GM23338 (cell line): ENCODE data around the gene RNF225.

ENCODE experiments used
- CREB1 ChIP-seq: fragments of 250-450 bp; sonication (Bioruptor Pico); IDR thresholded peaks from 2 replicates; pipeline ENCODE4 v1.5.0; 2020; ENCODE audit warnings: low read depth, mild to moderate bottlenecking, moderate library complexity
- EZH2 ChIP-seq: fragments of 200-600 bp; sonication (generic); IDR thresholded peaks from one replicate; pipeline ENCODE4 v1.8.0; 2017; ENCODE audit warnings: antibody characterized with exemption, mild to moderate bottlenecking, low read depth; ENCODE audit not compliant: unreplicated experiment
- EZH2phosphoT487 ChIP-seq: fragments of 200-600 bp; sonication (generic); IDR thresholded peaks from one replicate; pipeline ENCODE4 v1.8.1; 2018; ENCODE audit warnings: antibody characterized with exemption; ENCODE audit not compliant: unreplicated experiment
- POLR2AphosphoS5 ChIP-seq: IDR thresholded peaks from 2 replicates; pipeline ENCODE4 v1.6.1; 2016; ENCODE audit warnings: antibody characterized with exemption, low read depth
- ZNF114 ChIP-seq: fragments of 250-450 bp; sonication (Bioruptor Pico); IDR thresholded peaks from 2 replicates; pipeline ENCODE4 v1.5.0; 2020; ENCODE audit warnings: mild to moderate bottlenecking, moderate library complexity
- ZNF331 ChIP-seq: fragments of 250-450 bp; sonication (Bioruptor Pico); IDR thresholded peaks from 2 replicates; pipeline ENCODE4 v1.5.0; 2020; ENCODE audit warnings: low read depth, mild to moderate bottlenecking, moderate library complexity
- TF ChIP-seq, protein P1 (sequence below), 2 experiments: fragments of 200-600 bp in 1 of 2; sonication (generic) in 1 of 2; conservative IDR thresholded peaks; 2 replicates each; pipeline versions ENCODE4 v1.5.1 to v1.6.1; 2016 to 2017; ENCODE audit warnings: antibody characterized with exemption in 2 of 2, low read depth in 2 of 2, mild to moderate bottlenecking in 2 of 2, moderate library complexity in 1 of 2
- TF ChIP-seq, protein P2 (sequence below): IDR thresholded peaks from one replicate; pipeline ENCODE4 v1.6.1; 2018; ENCODE audit warnings: antibody characterized with exemption; ENCODE audit not compliant: unreplicated experiment
- TF ChIP-seq, protein P3 (sequence below): IDR thresholded peaks from 2 replicates; pipeline ENCODE4 v1.6.1; 2016; ENCODE audit warnings: antibody characterized with exemption

DNA sequence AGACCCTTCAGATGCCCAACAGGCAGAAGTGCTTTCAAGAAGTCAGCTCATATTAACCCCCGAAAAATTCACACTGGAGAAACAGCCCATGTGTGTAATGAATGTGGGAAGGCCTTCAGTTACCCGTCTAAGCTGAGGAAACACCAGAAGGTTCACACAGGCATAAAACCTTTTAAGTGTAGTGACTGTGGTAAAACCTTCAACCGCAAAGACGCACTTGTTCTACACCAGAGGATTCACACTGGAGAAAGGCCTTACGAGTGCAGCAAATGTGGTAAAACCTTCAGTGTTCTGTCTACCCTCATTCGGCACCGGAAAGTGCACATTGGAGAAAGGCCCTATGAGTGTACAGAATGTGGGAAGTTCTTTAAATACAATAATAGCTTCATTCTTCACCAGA is 21.6 kb downstream of the RNF225 start:
- TF ChIP-seq, protein P1, sequence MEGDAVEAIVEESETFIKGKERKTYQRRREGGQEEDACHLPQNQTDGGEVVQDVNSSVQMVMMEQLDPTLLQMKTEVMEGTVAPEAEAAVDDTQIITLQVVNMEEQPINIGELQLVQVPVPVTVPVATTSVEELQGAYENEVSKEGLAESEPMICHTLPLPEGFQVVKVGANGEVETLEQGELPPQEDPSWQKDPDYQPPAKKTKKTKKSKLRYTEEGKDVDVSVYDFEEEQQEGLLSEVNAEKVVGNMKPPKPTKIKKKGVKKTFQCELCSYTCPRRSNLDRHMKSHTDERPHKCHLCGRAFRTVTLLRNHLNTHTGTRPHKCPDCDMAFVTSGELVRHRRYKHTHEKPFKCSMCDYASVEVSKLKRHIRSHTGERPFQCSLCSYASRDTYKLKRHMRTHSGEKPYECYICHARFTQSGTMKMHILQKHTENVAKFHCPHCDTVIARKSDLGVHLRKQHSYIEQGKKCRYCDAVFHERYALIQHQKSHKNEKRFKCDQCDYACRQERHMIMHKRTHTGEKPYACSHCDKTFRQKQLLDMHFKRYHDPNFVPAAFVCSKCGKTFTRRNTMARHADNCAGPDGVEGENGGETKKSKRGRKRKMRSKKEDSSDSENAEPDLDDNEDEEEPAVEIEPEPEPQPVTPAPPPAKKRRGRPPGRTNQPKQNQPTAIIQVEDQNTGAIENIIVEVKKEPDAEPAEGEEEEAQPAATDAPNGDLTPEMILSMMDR (conservative IDR thresholded peaks at IDR 0.05; ENCODE audit: low read depth in 2 of 2) = no peak
- TF ChIP-seq EZH2 (no peak), POLR2AphosphoS5 (no peak), EZH2phosphoT487 (no peak), CREB1 (no peak), ZNF331 (CRISPR knock-in tag) (no peak), ZNF114 (CRISPR knock-in tag) (no peak)
- TF ChIP-seq, protein P2, sequence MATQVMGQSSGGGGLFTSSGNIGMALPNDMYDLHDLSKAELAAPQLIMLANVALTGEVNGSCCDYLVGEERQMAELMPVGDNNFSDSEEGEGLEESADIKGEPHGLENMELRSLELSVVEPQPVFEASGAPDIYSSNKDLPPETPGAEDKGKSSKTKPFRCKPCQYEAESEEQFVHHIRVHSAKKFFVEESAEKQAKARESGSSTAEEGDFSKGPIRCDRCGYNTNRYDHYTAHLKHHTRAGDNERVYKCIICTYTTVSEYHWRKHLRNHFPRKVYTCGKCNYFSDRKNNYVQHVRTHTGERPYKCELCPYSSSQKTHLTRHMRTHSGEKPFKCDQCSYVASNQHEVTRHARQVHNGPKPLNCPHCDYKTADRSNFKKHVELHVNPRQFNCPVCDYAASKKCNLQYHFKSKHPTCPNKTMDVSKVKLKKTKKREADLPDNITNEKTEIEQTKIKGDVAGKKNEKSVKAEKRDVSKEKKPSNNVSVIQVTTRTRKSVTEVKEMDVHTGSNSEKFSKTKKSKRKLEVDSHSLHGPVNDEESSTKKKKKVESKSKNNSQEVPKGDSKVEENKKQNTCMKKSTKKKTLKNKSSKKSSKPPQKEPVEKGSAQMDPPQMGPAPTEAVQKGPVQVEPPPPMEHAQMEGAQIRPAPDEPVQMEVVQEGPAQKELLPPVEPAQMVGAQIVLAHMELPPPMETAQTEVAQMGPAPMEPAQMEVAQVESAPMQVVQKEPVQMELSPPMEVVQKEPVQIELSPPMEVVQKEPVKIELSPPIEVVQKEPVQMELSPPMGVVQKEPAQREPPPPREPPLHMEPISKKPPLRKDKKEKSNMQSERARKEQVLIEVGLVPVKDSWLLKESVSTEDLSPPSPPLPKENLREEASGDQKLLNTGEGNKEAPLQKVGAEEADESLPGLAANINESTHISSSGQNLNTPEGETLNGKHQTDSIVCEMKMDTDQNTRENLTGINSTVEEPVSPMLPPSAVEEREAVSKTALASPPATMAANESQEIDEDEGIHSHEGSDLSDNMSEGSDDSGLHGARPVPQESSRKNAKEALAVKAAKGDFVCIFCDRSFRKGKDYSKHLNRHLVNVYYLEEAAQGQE = no peak
- TF ChIP-seq, protein P3, sequence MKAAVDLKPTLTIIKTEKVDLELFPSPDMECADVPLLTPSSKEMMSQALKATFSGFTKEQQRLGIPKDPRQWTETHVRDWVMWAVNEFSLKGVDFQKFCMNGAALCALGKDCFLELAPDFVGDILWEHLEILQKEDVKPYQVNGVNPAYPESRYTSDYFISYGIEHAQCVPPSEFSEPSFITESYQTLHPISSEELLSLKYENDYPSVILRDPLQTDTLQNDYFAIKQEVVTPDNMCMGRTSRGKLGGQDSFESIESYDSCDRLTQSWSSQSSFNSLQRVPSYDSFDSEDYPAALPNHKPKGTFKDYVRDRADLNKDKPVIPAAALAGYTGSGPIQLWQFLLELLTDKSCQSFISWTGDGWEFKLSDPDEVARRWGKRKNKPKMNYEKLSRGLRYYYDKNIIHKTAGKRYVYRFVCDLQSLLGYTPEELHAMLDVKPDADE = no peak
